ELF-1 (cell line): ENCODE measurements around the gene ZNF555.
"Not testable (repeated sequence)": the region's sequence is repeated elsewhere in the genome, so short reads cannot be mapped to it uniquely, and the experiment has no call there.

ENCODE experiments used
- DNase-seq: peaks from one replicate; pipeline ENCODE4 v3.0.0-alpha.2; 2016; ENCODE audit warnings: low read depth, low spot score

The ZNF555 gene

GRCh38 chr19:2840794-2841791, at the start of gene ZNF555:
ZNF555 (plus strand) TSS chr19:2841475; CDS start chr19:2841573, 98 bp downstream.
- peak; percentile 99 for DNase-seq

GRCh38 chr19:2791876-2792275, 49.4 kb upstream of the ZNF555 start:
- no peak for DNase-seq

- not testable (repeated sequence) for DNase-seq
Measured at GRCh38 chr19:2792666-2793065, 48.6 kb upstream of the ZNF555 start.

- no peak for DNase-seq
Measured at GRCh38 chr19:2793126-2793525, 48.1 kb upstream of the ZNF555 start.

GRCh38 chr19:2793577-2793976, 47.7 kb upstream of the ZNF555 start:
- DNase-seq: no peak

GRCh38 chr19:2795827-2796658, 45.2 kb upstream of the ZNF555 start:
- no peak for DNase-seq

GRCh38 chr19:2796659-2797266, 44.5 kb upstream of the ZNF555 start:
- no peak for DNase-seq

GRCh38 chr19:2797280-2797679, 44.0 kb upstream of the ZNF555 start:
- DNase-seq: no peak

- no peak for DNase-seq
Measured at GRCh38 chr19:2798158-2798685, 43.1 kb upstream of the ZNF555 start.

GRCh38 chr19:2798733-2799132, 42.5 kb upstream of the ZNF555 start:
- DNase-seq: peak; percentile 17

- no peak for DNase-seq
Measured at GRCh38 chr19:2799273-2800020, 41.8 kb upstream of the ZNF555 start.

- no peak for DNase-seq
Measured at GRCh38 chr19:2800506-2800905, 40.8 kb upstream of the ZNF555 start.

GRCh38 chr19:2802826-2803225, 38.4 kb upstream of the ZNF555 start:
- no peak for DNase-seq

GRCh38 chr19:2803486-2804155, 37.7 kb upstream of the ZNF555 start:
- no peak for DNase-seq

GRCh38 chr19:2804156-2805004, 36.9 kb upstream of the ZNF555 start:
- DNase-seq: no peak

GRCh38 chr19:2805261-2805900, 35.9 kb upstream of the ZNF555 start:
- DNase-seq: no peak

GRCh38 chr19:2805991-2806649, 35.2 kb upstream of the ZNF555 start:
- no peak for DNase-seq

GRCh38 chr19:2806736-2807378, 34.4 kb upstream of the ZNF555 start:
- DNase-seq: no peak
